Mucosa of gallbladder (tissue), 1 donor: ENCODE measurements around the gene TOM1L2. TPM values are rescaled to one million over a fixed set of nuclear protein-coding genes. Genes with fewer than 3 reads are reported as not detected.

Experiments used
- DNase-seq: peaks from one replicate; pipeline ENCODE4 v3.0.0-alpha.2; 2020; ENCODE audit warnings: low spot score
- total RNA-seq: library from RNA; stranded (reverse); gene quantifications from one replicate; pipeline ENCODE4 v1.2.1, GENCODE V29; 2021
- donor health status: DM: no; HTN: no; CAD: no.

TOM1L2 gene
- total RNA-seq, 1 donor from 2014 or later, result 81.3 TPM

- no peak for DNase-seq
Measured at GRCh38 chr17:17807440-17807839, 164.8 kb downstream of the TOM1L2 start.

GRCh38 chr17:17806611-17807274, 165.5 kb downstream of the TOM1L2 start:
- no peak for DNase-seq

- DNase-seq, result no peak
Measured at GRCh38 chr17:17806035-17806434, 166.2 kb downstream of the TOM1L2 start.

GRCh38 chr17:17805575-17805974, 166.6 kb downstream of the TOM1L2 start:
- no peak for DNase-seq

- no peak for DNase-seq
Measured at GRCh38 chr17:17804007-17804406, 168.2 kb downstream of the TOM1L2 start.

- no peak for DNase-seq
Measured at GRCh38 chr17:17801800-17802481, 170.3 kb downstream of the TOM1L2 start.

- no peak for DNase-seq
Measured at GRCh38 chr17:17800504-17801021, 171.6 kb downstream of the TOM1L2 start.

GRCh38 chr17:17798573-17799255, 173.5 kb downstream of the TOM1L2 start:
- DNase-seq, result no peak

GRCh38 chr17:17798010-17798556, 174.1 kb downstream of the TOM1L2 start:
- DNase-seq, result no peak

- DNase-seq, result no peak
Measured at GRCh38 chr17:17797119-17797809, 174.9 kb downstream of the TOM1L2 start.

- no peak for DNase-seq
Measured at GRCh38 chr17:17796787-17797061, 175.5 kb downstream of the TOM1L2 start.

- no peak for DNase-seq
Measured at GRCh38 chr17:17795946-17796786, 176.0 kb downstream of the TOM1L2 start.

- no peak for DNase-seq
Measured at GRCh38 chr17:17795296-17795695, 176.9 kb downstream of the TOM1L2 start.

- no peak for DNase-seq
Measured at GRCh38 chr17:17794382-17794781, 177.8 kb downstream of the TOM1L2 start.

Other genes starting within 250 kb of the TOM1L2 start
- gene SREBF1, start 135.4 kb downstream of the TOM1L2 start, total RNA-seq, result 129 TPM
- 6.7 TPM for gene DRC3, start 462 bp upstream of the TOM1L2 start, total RNA-seq
- 37.6 TPM for gene ATPAF2, start 66.8 kb upstream of the TOM1L2 start, total RNA-seq
- 12.0 TPM for gene GID4, start 67.0 kb upstream of the TOM1L2 start, total RNA-seq
- 36.4 TPM for gene DRG2, start 115.5 kb upstream of the TOM1L2 start, total RNA-seq
- gene MYO15A, start 136.4 kb upstream of the TOM1L2 start, total RNA-seq, result 3.3 TPM
- 123 TPM for gene ALKBH5, start 211.4 kb upstream of the TOM1L2 start, total RNA-seq